HepG2 (cell line): ENCODE measurements around the gene C1D.

Source experiments
- CTCF ChIP-seq: sonication (generic); formaldehyde crosslinking; IDR thresholded peaks from 2 replicates; pipeline ENCODE4 v1.5.0; 2020; ENCODE audit warnings: mild to moderate bottlenecking, missing genetic modification reagents, moderate library complexity
- FOXM1 ChIP-seq: sonication (generic); formaldehyde crosslinking; IDR thresholded peaks from 2 replicates; pipeline ENCODE4 v1.5.0; 2020; ENCODE audit warnings: missing genetic modification reagents
- NR2F2 ChIP-seq: IDR thresholded peaks from 2 replicates; pipeline ENCODE4 v1.6.1; 2012; ENCODE audit warnings: low read depth, inconsistent platforms, borderline replicate concordance
- NR3C1 ChIP-seq: sonication (generic); formaldehyde crosslinking; IDR thresholded peaks from 2 replicates; pipeline ENCODE4 v1.4.0; 2020; ENCODE audit warnings: missing genetic modification reagents
- SP1 ChIP-seq, 2 experiments: fragments of 450-650 bp in 1 of 2; sonication (generic) in 1 of 2; formaldehyde crosslinking in 1 of 2; IDR thresholded peaks; 2 replicates each; pipeline versions ENCODE4 v1.4.0 to v1.6.1; 2016 to 2020; ENCODE audit warnings: missing genetic modification reagents in 1 of 2
- TAF1 ChIP-seq: sonication (generic); formaldehyde crosslinking; IDR thresholded peaks from 2 replicates; pipeline ENCODE4 v1.4.0; 2020; ENCODE audit warnings: missing genetic modification reagents
- TCF12 ChIP-seq, 2 experiments: fragments of 450-650 bp in 1 of 2; sonication (generic) in 1 of 2; formaldehyde crosslinking in 1 of 2; IDR thresholded peaks; 2 replicates each; pipeline versions ENCODE4 v1.6.1 to v1.8.0; 2017 to 2022; ENCODE audit warnings: antibody characterized with exemption in 1 of 2, mild to moderate bottlenecking in 1 of 2, missing genetic modification reagents in 1 of 2, moderate library complexity in 1 of 2
- TCF7L2 ChIP-seq: IDR thresholded peaks from 2 replicates; pipeline ENCODE4 v1.6.1; 2011; ENCODE audit warnings: mild to moderate bottlenecking, low read depth, low read length, moderate library complexity

- TF ChIP-seq SP1 (IDR thresholded peaks at IDR 0.05) (no peak), SP1 (CRISPR knock-in tag; IDR thresholded peaks at IDR 0.05) (no peak), NR2F2 (no peak), TCF12 (IDR thresholded peaks at IDR 0.05) (no peak), TCF12 (CRISPR knock-in tag; IDR thresholded peaks at IDR 0.05) (no peak), TCF7L2 (no peak), NR3C1 (no peak), CTCF (CRISPR knock-in tag) (no peak), TAF1 (CRISPR knock-in tag) (no peak), FOXM1 (CRISPR knock-in tag) (no peak)
Measured at GRCh38 chr2:68046224-68046623, 16.6 kb downstream of the C1D start.
